Fibroblast of mammary gland (primary cell): ENCODE results near the gene TSPAN31.

Source experiments
- DNase-seq: peaks from one replicate; pipeline ENCODE4 v3.0.0-alpha.2; 2010; ENCODE audit warnings: low read depth
- H3K4me3 ChIP-seq: 2 replicates; pipeline ENCODE4 v1.5.1; 2011; ENCODE audit warnings: low read depth, mild to moderate bottlenecking, low read length, moderate library complexity; ENCODE audit not compliant: control insufficient read depth
- CTCF ChIP-seq: conservative IDR thresholded peaks from 2 replicates; pipeline ENCODE4 v1.5.1; 2011; ENCODE audit warnings: low read depth, low read length, inconsistent platforms; ENCODE audit not compliant: control insufficient read depth, insufficient read depth

The TSPAN31 gene

GRCh38 chr12:57753756-57754337, 9.0 kb downstream of the TSPAN31 start:
- TF ChIP-seq CTCF = no peak
- DNase-seq = no peak
- H3K4me3 ChIP-seq = no peak overlapping the region

- peak within 1 kb of the TSS; percentile 39 for H3K4me3 ChIP-seq
- TF ChIP-seq CTCF = no peak
- no peak for DNase-seq
Observed at GRCh38 chr12:57754411-57755193, 9.8 kb downstream of the TSPAN31 start, which contains the start of gene MARCHF9. MARCHF9 (plus strand) TSS chr12:57755103; CDS start chr12:57755529, 426 bp downstream.

GRCh38 chr12:57755194-57755453, 10.3 kb downstream of the TSPAN31 start:
- no peak for DNase-seq
- peak overlapping the region; percentile 23 for H3K4me3 ChIP-seq
- no peak for TF ChIP-seq CTCF

GRCh38 chr12:57755454-57756372, 10.9 kb downstream of the TSPAN31 start:
- peak overlapping the region; percentile 26 for H3K4me3 ChIP-seq
- DNase-seq = no peak
- TF ChIP-seq CTCF = no peak

- peak; percentile 24 for TF ChIP-seq CTCF
- DNase-seq = no peak
- no peak overlapping the region for H3K4me3 ChIP-seq
Observed at GRCh38 chr12:57756406-57757341, 11.8 kb downstream of the TSPAN31 start.

- DNase-seq = no peak
- TF ChIP-seq CTCF = no peak
- no peak overlapping the region for H3K4me3 ChIP-seq
Observed at GRCh38 chr12:57757771-57758170, 12.9 kb downstream of the TSPAN31 start.
